ENCODE results near the gene PDE7B.

- TF ChIP-seq EZH2 (IDR thresholded peaks at IDR 0.05; ENCODE audit: insufficient read depth, poor library complexity, severe bottlenecking) (no peak), EZH2phosphoT487 (IDR thresholded peaks at IDR 0.05; ENCODE audit: insufficient read depth, low read depth) (no peak)
Measured at GRCh38 chr6:136175873-136176272, 324.4 kb downstream of the PDE7B start.
